H1 (cell line): ENCODE results near the gene MPPED1. TPM values are rescaled to one million over a fixed set of nuclear protein-coding genes. Genes with fewer than 3 reads are reported as not detected.

Experiments
- CTCF ChIA-PET: fragments of 300-600 bp; sonication (Branson Sonifier 250); formaldehyde crosslinking; loops from one replicate; lab custom pipeline; 2021; ENCODE audit not compliant: partially characterized antibody; lab: Charles Lee
- POLR2A ChIA-PET: fragments of 300-600 bp; sonication (Branson Sonifier 250); formaldehyde crosslinking; loops from one replicate; lab custom pipeline; 2021; ENCODE audit warnings: inconsistent platforms; ENCODE audit not compliant: partially characterized antibody; lab: Charles Lee
- DNase-seq, 2 experiments: peaks; one replicate each; pipeline versions ENCODE4 v3.0.0 to v3.0.0-alpha.2; 2010 to 2022; ENCODE audit warnings: low spot score in 2 of 2, low read depth in 1 of 2, mixed read lengths in 1 of 2
- FAIRE-seq: peaks from 2 replicates; lab custom pipeline; 2011; peaks lifted over from hg19 to GRCh38; lab: Jason Lieb, UNC
- H2AFZ ChIP-seq: 2 replicates; pipeline ENCODE4 v1.8.1; 2012; ENCODE audit warnings: low read length, inconsistent platforms
- H2AK5ac ChIP-seq: 2 replicates; pipeline ENCODE4 v1.6.1; 2013; ENCODE audit warnings: low read depth, low read length
- H2BK120ac ChIP-seq: replicated peaks from 2 replicates; pipeline ENCODE3; 2013; ENCODE audit warnings: low read depth, low read length, inconsistent platforms
- H2BK12ac ChIP-seq: 2 replicates; pipeline ENCODE4 v1.6.1; 2013; ENCODE audit warnings: low read depth, low read length
- H2BK15ac ChIP-seq: 2 replicates; pipeline ENCODE4 v1.6.1; 2013; ENCODE audit warnings: low read length
- H2BK20ac ChIP-seq: 2 replicates; pipeline ENCODE4 v1.6.1; 2013; ENCODE audit warnings: low read length
- H2BK5ac ChIP-seq: 2 replicates; pipeline ENCODE4 v1.6.1; 2013; ENCODE audit warnings: low read depth, low read length
- H3K14ac ChIP-seq: 2 replicates; pipeline ENCODE4 v1.6.1; 2013; ENCODE audit warnings: inconsistent platforms; ENCODE audit not compliant: insufficient read length
- H3K18ac ChIP-seq: 2 replicates; pipeline ENCODE4 v1.6.1; 2013; ENCODE audit warnings: low read length; ENCODE audit errors: extremely low read depth
- H3K23ac ChIP-seq: 2 replicates; pipeline ENCODE4 v1.6.1; 2013; ENCODE audit warnings: inconsistent platforms; ENCODE audit not compliant: insufficient read length
- H3K23me2 ChIP-seq: 2 replicates; pipeline ENCODE4 v1.6.1; 2013; ENCODE audit warnings: low read depth, low read length
- H3K27ac ChIP-seq: 2 replicates; pipeline ENCODE4 v1.6.1; 2011; ENCODE audit warnings: low read depth, low read length, inconsistent platforms
- H3K27me3 ChIP-seq, 4 experiments: replicated peaks in 1 of 4; 1 replicate in 1 of 4; 2 replicates in 3 of 4; pipeline versions ENCODE4 v1.6.1 to v1.8.1; 2011 to 2013; ENCODE audit warnings: low read length in 3 of 4, mild to moderate bottlenecking in 3 of 4, inconsistent platforms in 2 of 4, mixed read lengths in 2 of 4, moderate library complexity in 1 of 4; ENCODE audit not compliant: control insufficient read depth in 3 of 4, insufficient read depth in 3 of 4; ENCODE audit errors: extremely low read depth in 1 of 4
- H3K36me3 ChIP-seq, 4 experiments: 2 replicates each; pipeline versions ENCODE4 v1.6.1 to v1.8.1; 2011 to 2013; ENCODE audit warnings: mild to moderate bottlenecking in 4 of 4, low read length in 3 of 4, moderate library complexity in 2 of 4, control low read depth in 1 of 4, inconsistent platforms in 1 of 4; ENCODE audit not compliant: insufficient read depth in 4 of 4, control insufficient read depth in 2 of 4
- H3K4ac ChIP-seq: replicated peaks from 2 replicates; pipeline ENCODE3; 2013; ENCODE audit warnings: low read length, low read depth, mixed read lengths, inconsistent platforms; ENCODE audit not compliant: insufficient read length
- H3K4me1 ChIP-seq, 4 experiments: replicated peaks in 1 of 4; 1 replicate in 1 of 4; 2 replicates in 3 of 4; pipeline versions ENCODE4 v1.6.1 to v1.8.1; 2011 to 2013; ENCODE audit warnings: low read length in 3 of 4, inconsistent platforms in 2 of 4, mixed read lengths in 1 of 4; ENCODE audit not compliant: insufficient read depth in 4 of 4, control insufficient read depth in 3 of 4
- H3K4me2 ChIP-seq, 2 experiments: 2 replicates each; pipeline versions ENCODE4 v1.6.1 to v1.8.1; 2011 to 2013; ENCODE audit warnings: low read depth in 2 of 2, low read length in 2 of 2, control low read depth in 1 of 2, inconsistent platforms in 1 of 2, mild to moderate bottlenecking in 1 of 2; ENCODE audit not compliant: insufficient read depth in 1 of 2
- H3K4me3 ChIP-seq, 4 experiments: fragments of 200-600, 300-600 bp in 1 of 4; sonication (generic), shearing (Covaris generic), sonication (Bioruptor Twin) in 1 of 4; 2 replicates each; pipeline versions ENCODE4 v1.5.1 to v1.8.1; 2011 to 2016; ENCODE audit warnings: low read length in 4 of 4, low read depth in 3 of 4, control low read depth in 2 of 4, inconsistent platforms in 2 of 4, mild to moderate bottlenecking in 2 of 4, mixed read lengths in 1 of 4, moderate library complexity in 1 of 4; ENCODE audit not compliant: insufficient read depth in 2 of 4; ENCODE audit errors: extremely low read depth in 1 of 4
- H3K56ac ChIP-seq: replicated peaks from 2 replicates; pipeline ENCODE3; 2013; ENCODE audit warnings: low read depth, mild to moderate bottlenecking, mixed read lengths, low read length, inconsistent platforms; ENCODE audit not compliant: insufficient read length
- H3K79me1 ChIP-seq: 2 replicates; pipeline ENCODE4 v1.6.1; 2013; ENCODE audit warnings: low read depth, low read length, control low read depth
- H3K79me2 ChIP-seq, 2 experiments: 2 replicates each; pipeline versions ENCODE4 v1.6.1 to v1.8.1; 2012 to 2013; ENCODE audit warnings: low read length in 2 of 2, mild to moderate bottlenecking in 2 of 2, inconsistent platforms in 1 of 2; ENCODE audit not compliant: insufficient read depth in 2 of 2, control insufficient read depth in 1 of 2
- H3K9ac ChIP-seq, 4 experiments: replicated peaks in 1 of 4; 1 replicate in 1 of 4; 2 replicates in 3 of 4; pipeline versions ENCODE4 v1.6.1 to v1.8.1; 2011 to 2013; ENCODE audit warnings: low read depth in 3 of 4, low read length in 3 of 4, control low read depth in 2 of 4, mild to moderate bottlenecking in 2 of 4, moderate library complexity in 2 of 4, inconsistent platforms in 1 of 4; ENCODE audit errors: extremely low read depth in 1 of 4
- H3K9me3 ChIP-seq, 2 experiments: 2 replicates each; pipeline versions ENCODE4 v1.6.1 to v1.8.1; 2012 to 2013; ENCODE audit warnings: mild to moderate bottlenecking in 2 of 2, moderate library complexity in 2 of 2, control low read depth in 1 of 2, inconsistent platforms in 1 of 2, low read depth in 1 of 2, low read length in 1 of 2, mixed read lengths in 1 of 2; ENCODE audit not compliant: insufficient read depth in 2 of 2
- H4K20me1 ChIP-seq, 2 experiments: replicated peaks in 1 of 2; 2 replicates each; pipeline versions ENCODE3 to v1.8.1; 2011 to 2013; ENCODE audit warnings: inconsistent platforms in 2 of 2, low read length in 2 of 2, mild to moderate bottlenecking in 1 of 2; ENCODE audit not compliant: insufficient read depth in 2 of 2, control insufficient read depth in 1 of 2
- H4K5ac ChIP-seq: 2 replicates; pipeline ENCODE4 v1.6.1; 2013; ENCODE audit warnings: low read length, low read depth, mixed read lengths, inconsistent platforms; ENCODE audit not compliant: insufficient read length
- H4K8ac ChIP-seq: 2 replicates; pipeline ENCODE4 v1.8.0; 2013; ENCODE audit warnings: mild to moderate bottlenecking, moderate library complexity, low read length, inconsistent platforms; ENCODE audit not compliant: insufficient read depth; ENCODE audit errors: extremely low read depth
- H4K91ac ChIP-seq: replicated peaks from 2 replicates; pipeline ENCODE3; 2013; ENCODE audit warnings: low read length, mixed read lengths, inconsistent platforms; ENCODE audit not compliant: insufficient read length
- BACH1 ChIP-seq: IDR thresholded peaks from 2 replicates; pipeline ENCODE4 v1.6.1; 2012; ENCODE audit warnings: low read length, improper control_type of control experiment
- CBX8 ChIP-seq: fragments of 300-800, 300-1000 bp; sonication (generic); IDR thresholded peaks from 2 replicates; pipeline ENCODE4 v1.7.1; 2016; ENCODE audit warnings: low read depth, low read length, borderline replicate concordance
- CHD2 ChIP-seq: IDR thresholded peaks from 2 replicates; pipeline ENCODE4 v1.6.1; 2012; ENCODE audit warnings: low read length, improper control_type of control experiment
- JUN ChIP-seq: IDR thresholded peaks from 2 replicates; pipeline ENCODE4 v1.6.1; 2011; ENCODE audit warnings: low read depth, mild to moderate bottlenecking, improper control_type of control experiment, low read length
- JUND ChIP-seq: IDR thresholded peaks from 2 replicates; pipeline ENCODE4 v1.6.1; 2011; ENCODE audit warnings: mild to moderate bottlenecking, improper control_type of control experiment, low read length
- KDM5A ChIP-seq: fragments of 200-600 bp; IDR thresholded peaks from 2 replicates; pipeline ENCODE4 v1.7.1; 2012; ENCODE audit warnings: mild to moderate bottlenecking, low read length, inconsistent platforms, mixed read lengths
- NANOG ChIP-seq: IDR thresholded peaks from 2 replicates; pipeline ENCODE4 v1.6.1; 2011; ENCODE audit warnings: low read length, low read depth, mild to moderate bottlenecking, inconsistent platforms; ENCODE audit not compliant: insufficient read depth, poor library complexity, severe bottlenecking
- POLR2A ChIP-seq, 2 experiments: IDR thresholded peaks; 1 replicate in 1 of 2; 2 replicates in 1 of 2; pipeline ENCODE4 v1.6.1; 2011; ENCODE audit warnings: low read depth in 2 of 2, low read length in 2 of 2, mild to moderate bottlenecking in 2 of 2; ENCODE audit errors: control extremely low read depth in 1 of 2
- RAD21 ChIP-seq, 2 experiments: IDR thresholded peaks in 1 of 2; conservative IDR thresholded peaks in 1 of 2; 2 replicates each; pipeline ENCODE4 v1.6.1; 2011; ENCODE audit warnings: low read depth in 2 of 2, low read length in 2 of 2, improper control_type of control experiment in 1 of 2, inconsistent platforms in 1 of 2, mild to moderate bottlenecking in 1 of 2, moderate library complexity in 1 of 2
- SP2 ChIP-seq: IDR thresholded peaks from 2 replicates; pipeline ENCODE4 v1.6.1; 2012; ENCODE audit warnings: mild to moderate bottlenecking, low read length, inconsistent platforms
- SP4 ChIP-seq: IDR thresholded peaks from 2 replicates; pipeline ENCODE4 v1.6.1; 2012; ENCODE audit warnings: low read length, inconsistent platforms
- SRF ChIP-seq: IDR thresholded peaks from 2 replicates; pipeline ENCODE4 v1.6.1; 2011; ENCODE audit warnings: mild to moderate bottlenecking, low read depth, low read length, moderate library complexity
- TBP ChIP-seq: IDR thresholded peaks from 2 replicates; pipeline ENCODE4 v1.6.1; 2011; ENCODE audit warnings: low read depth, low read length, improper control_type of control experiment
- TEAD4 ChIP-seq: IDR thresholded peaks from 2 replicates; pipeline ENCODE4 v1.6.1; 2012; ENCODE audit warnings: low read depth, low read length, inconsistent platforms, mixed read lengths
- YY1 ChIP-seq: IDR thresholded peaks from 2 replicates; pipeline ENCODE4 v1.6.1; 2011; ENCODE audit warnings: low read depth, mild to moderate bottlenecking, low read length
- WGBS, 2 experiments: shearing (Covaris generic) in 1 of 2; methylation state at CpG; one replicate each; pipeline versions ENCODE4 v1.1.6 to v1.1.7; 2013 to 2015; ENCODE audit warnings: low lambda C conversion rate in 2 of 2, mixed read lengths in 2 of 2, inconsistent platforms in 1 of 2, low coverage in 1 of 2, missing lambda C conversion rate in 1 of 2; ENCODE audit not compliant: insufficient replicate concordance in 2 of 2, insufficient coverage in 1 of 2, insufficient read length in 1 of 2; ENCODE audit errors: extremely low coverage in 1 of 2, missing lambda C conversion rate in 1 of 2; 5-methylcytosine and 5-hydroxymethylcytosine counted together
- polyA plus RNA-seq, 7 experiments: library from polyadenylated mRNA; depleted of rRNA in 3 of 7; stranded (reverse) in 5 of 7; unstranded in 2 of 7; fragments of >200 nt in 5 of 7; fragments of 200-250 nt in 2 of 7; gene quantifications; 1 replicate in 5 of 7; 2 replicates in 1 of 7; 4 replicates in 1 of 7; pipeline versions ENCODE4 v1.2.1 to v1.2.3, GENCODE V29; 2011 to 2013; ENCODE audit warnings: missing spikeins in 2 of 7, mixed read lengths in 2 of 7
- total RNA-seq: library from RNA; stranded (reverse); fragmentation: NEBNext Ultra II Directional; extraction: Animal tissue kit (Norgen Biotek cat#: 25700); gene quantifications from 2 replicates; pipeline ENCODE4 v1.2.1, GENCODE V29; 2021

Gene MPPED1
- total and polyA plus RNA-seq, 2 of the 8 experiments (the other 6 are each of a cell fraction or from before 2014, with no cell fraction given), result 0.29 to 0.37 TPM

DNA sequence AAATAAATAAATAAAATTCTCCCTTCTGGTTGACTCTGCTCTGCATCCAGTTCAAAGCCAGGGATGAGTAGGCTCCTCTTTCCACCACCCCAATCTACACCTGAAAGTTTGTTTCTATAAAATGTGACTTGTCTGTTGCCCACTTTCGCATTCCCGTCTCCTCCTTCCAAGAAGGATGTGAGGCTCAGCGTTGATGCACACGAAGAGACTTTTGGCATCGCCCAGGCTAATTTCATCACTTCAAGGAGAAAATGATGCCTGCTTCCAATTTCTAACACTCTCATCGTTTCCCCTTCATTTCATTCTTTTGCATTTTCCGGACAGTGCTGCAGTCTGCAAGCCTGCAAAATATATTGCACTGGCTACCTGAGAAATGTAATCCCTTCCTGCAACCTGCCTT lies 3.9 kb downstream of the MPPED1 start:
- H3K79me2 ChIP-seq, result no peaks in the 10 kb centered on the region
- CTCF ChIA-PET, result no interaction called here
- FAIRE-seq, result no peak

More for the DNA sequence above, 3.9 kb downstream of the MPPED1 start:
- TF ChIP-seq TBP (no peak), SP2 (no peak), CHD2 (no peak), KDM5A (no peak), NANOG (no peak), SRF (no peak), JUN (no peak), CBX8 (no peak), YY1 (no peak), SP4 (no peak), TEAD4 (no peak), JUND (no peak), POLR2A (IDR thresholded peaks at IDR 0.05; ENCODE audit: control extremely low read depth in 1 of 2, low read depth in 2 of 2, low read length in 2 of 2) (no peak), RAD21 (IDR thresholded peaks at IDR 0.05 in 1 of 2, conservative IDR thresholded peaks at IDR 0.05 in 1 of 2; ENCODE audit: low read depth in 2 of 2, low read length in 2 of 2) (no peak), BACH1 (no peak)
- no peak overlapping the region for H3K4me2 ChIP-seq
- H2BK5ac ChIP-seq, result no peak overlapping the region
- H3K4me1 ChIP-seq, result peaks cover 0 to 5% (median 2%) of the 10 kb centered on the region in 4 experiments; a peak in 6 of 7 replicates
- H3K4me3 ChIP-seq, result no peak overlapping the region
- no peaks in the 10 kb centered on the region for H4K20me1 ChIP-seq
- POLR2A ChIA-PET, result no interaction called here
- H3K79me1 ChIP-seq, result no peaks in the 10 kb centered on the region
- no peak overlapping the region for H4K91ac ChIP-seq
- H3K4ac ChIP-seq, result no peak overlapping the region
- H3K14ac ChIP-seq, result no peak overlapping the region
- H2BK120ac ChIP-seq, result no peak overlapping the region
- H2BK15ac ChIP-seq, result no peak overlapping the region
- 89% methylated on average over 7 of the region's 7 CpGs; no CpG with 5 or more reads in 1 of the 2 experiments for WGBS, 2 experiments
- H3K18ac ChIP-seq, result no peak overlapping the region
- no peak overlapping the region for H4K5ac ChIP-seq
- H2BK20ac ChIP-seq, result no peak overlapping the region
- H3K23me2 ChIP-seq, result peaks cover 5% of the 10 kb centered on the region; the same call in 1 of the 2 replicates
- H2AFZ ChIP-seq, result no peak overlapping the region
- no peak overlapping the region for H2AK5ac ChIP-seq
- no peaks in the 10 kb centered on the region for H3K36me3 ChIP-seq
- H2BK12ac ChIP-seq, result no peak overlapping the region
- no peak overlapping the region for H3K9ac ChIP-seq
- H3K56ac ChIP-seq, result no peak overlapping the region
- no peak overlapping the region for H3K23ac ChIP-seq
- peaks cover 14 to 32% (median 27%) of the 10 kb centered on the region in 4 experiments for H3K27me3 ChIP-seq
- no peak overlapping the region for H3K27ac ChIP-seq
- no peaks in the 10 kb centered on the region for H3K9me3 ChIP-seq
- H4K8ac ChIP-seq, result no peak overlapping the region
- no peak for DNase-seq
